H54 (cell line): ENCODE data around the gene TFR2.
A peak's percentile ranks its signal among the peaks of the same experiment; 100 is the strongest.
"Not testable (repeated sequence)": the region's sequence is repeated elsewhere in the genome, so short reads cannot be mapped to it uniquely, and the experiment has no call there.

Experiments
- DNase-seq: peaks from one replicate; pipeline ENCODE4 v3.0.0; 2011; ENCODE audit warnings: low spot score, mixed read lengths; ENCODE audit not compliant: insufficient read length
- FAIRE-seq: peaks from 3 replicates; lab custom pipeline; 2011; peaks lifted over from hg19 to GRCh38; lab: Jason Lieb, UNC
- POLR2A ChIP-seq: IDR thresholded peaks from 2 replicates; pipeline ENCODE4 v1.6.1; 2011; ENCODE audit warnings: low read depth, mild to moderate bottlenecking, low read length

Gene TFR2

DNA sequence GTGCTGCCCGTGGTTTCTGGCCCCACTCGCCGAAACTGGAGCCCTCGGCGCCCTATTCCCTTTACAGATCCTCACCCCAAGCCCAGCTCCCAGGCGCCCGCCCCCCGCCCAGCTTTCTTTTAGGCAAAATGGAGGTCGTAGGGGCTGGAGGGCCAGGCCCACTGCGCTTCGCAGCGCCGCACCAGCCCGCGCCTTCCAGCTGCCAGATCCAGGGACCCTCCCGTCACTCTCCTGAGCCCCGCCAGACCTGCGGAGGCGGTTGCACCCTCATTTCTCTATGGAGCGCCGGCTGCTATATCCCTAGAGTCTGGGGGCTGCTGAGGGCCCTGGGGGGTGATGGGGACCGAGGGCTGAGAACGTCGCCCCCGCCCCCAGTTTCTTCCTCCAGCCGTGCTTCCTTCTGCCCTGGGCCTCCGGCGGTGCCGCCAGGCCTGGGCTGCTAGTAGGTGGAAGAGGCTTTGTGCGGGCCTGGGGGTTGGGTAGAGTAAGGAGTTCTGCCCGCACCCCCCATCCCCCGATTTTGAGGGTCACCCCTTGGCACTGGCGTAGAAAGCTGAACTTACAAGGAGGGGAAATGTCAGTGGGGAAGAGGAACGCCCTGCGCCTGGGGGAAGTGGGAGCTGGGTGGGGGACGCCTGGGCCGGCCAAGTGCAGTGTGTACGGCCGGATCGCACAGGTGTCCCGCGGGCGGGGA is 33.2 kb upstream of the TFR2 start:
- no peak for TF ChIP-seq POLR2A
- DNase-seq (no peak), FAIRE-seq (no peak)

DNA sequence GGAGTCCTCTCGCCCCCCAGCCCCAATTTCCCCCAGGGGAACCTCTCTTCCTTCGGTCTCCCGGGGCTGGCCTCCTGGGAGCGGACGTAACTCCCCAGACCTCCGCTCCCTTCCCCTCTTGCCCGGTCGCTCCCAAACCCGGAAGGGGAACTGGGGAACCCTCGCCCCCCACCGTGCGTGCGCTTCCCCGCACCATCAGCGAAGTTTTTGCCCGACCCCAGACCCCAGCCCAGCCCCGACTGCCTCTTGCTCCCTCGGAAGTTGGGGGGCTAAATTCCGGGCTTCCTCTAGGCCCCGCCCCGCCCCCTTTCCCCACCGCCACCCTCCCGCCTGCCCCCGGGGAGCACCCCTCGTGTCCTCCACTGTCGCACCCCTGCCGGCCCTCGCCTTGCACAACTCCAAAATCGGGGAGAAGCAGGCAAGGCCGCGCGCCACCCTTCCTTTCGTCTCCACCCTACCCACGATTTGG is 32.6 kb upstream of the TFR2 start:
- FAIRE-seq (no peak), DNase-seq (no peak)
- 0 out of 2 replicates have a peak, but pooled peaks have one; percentile 12 for TF ChIP-seq POLR2A

DNA sequence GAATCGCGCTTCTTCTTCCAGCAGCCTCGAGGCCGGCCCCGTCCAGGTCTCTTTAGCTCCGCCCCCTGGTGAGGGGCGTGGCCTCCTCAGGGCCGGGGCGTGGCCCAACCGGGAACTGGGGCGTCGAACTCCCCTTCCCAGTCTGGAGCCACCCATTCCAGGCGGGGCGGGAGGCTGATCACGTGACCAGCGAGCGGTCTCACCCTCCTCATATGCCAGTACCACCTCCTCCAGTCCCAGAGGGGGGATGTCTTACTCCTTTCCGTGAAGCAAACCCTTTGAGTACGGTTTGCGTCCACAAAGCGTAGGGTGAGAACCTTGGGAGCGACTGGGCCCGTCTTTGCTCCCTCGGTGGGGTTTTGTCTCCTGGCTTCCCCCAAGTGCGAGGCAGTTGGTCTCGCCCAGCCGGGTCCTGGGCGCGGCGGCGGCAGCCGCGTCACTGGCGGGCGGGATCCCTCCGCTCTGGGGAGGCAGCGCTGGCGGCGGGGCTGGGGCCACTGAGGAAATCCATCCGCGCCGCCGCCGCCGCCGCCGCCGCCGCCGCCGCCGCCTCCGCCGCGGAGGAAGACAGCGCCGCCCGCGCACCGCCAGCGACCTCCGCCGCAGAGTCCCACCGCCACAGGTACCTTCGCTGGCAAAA is 32.1 kb upstream of the TFR2 start, which contains the start of gene GNB2:
TSS of gene GNB2 (plus strand) at position 439 of the 640 bp plus-strand sequence. CDS start 2,526 bp downstream, outside the sequence.
- DNase-seq: peak; percentile 95
- TF ChIP-seq POLR2A: 0 out of 2 replicates have a peak, but pooled peaks have one; percentile 19
- peak; percentile 48 for FAIRE-seq

GRCh38 chr7:100671353-100672327 is 30.3 kb upstream of the TFR2 start:
- TF ChIP-seq POLR2A: no peak
- FAIRE-seq (no peak), DNase-seq (no peak)

- FAIRE-seq (no peak), DNase-seq (no peak)
- no peak for TF ChIP-seq POLR2A
Measured at GRCh38 chr7:100670074-100670473, 28.7 kb upstream of the TFR2 start.

GRCh38 chr7:100669106-100669505 is 27.8 kb upstream of the TFR2 start:
- not testable (repeated sequence) for DNase-seq, FAIRE-seq

DNA sequence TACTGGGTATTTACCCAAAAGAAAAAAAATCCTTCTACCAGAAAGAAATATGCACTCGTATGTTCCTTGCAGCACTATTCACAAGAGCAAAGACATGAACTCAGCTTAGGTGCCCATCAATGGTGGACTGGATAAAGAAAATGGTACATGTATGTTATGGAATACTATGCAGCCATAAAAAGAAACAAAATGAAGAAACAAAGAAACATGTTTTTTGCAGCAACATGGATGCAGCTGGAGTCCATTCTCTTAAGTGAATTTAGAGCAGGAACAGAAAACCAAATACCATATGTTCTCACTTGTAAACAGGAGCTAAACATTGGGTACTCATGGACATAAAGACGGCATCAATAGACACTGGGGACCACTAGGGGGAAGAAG is 26.7 kb upstream of the TFR2 start:
- no peak for FAIRE-seq
- TF ChIP-seq POLR2A: no peak

DNA sequence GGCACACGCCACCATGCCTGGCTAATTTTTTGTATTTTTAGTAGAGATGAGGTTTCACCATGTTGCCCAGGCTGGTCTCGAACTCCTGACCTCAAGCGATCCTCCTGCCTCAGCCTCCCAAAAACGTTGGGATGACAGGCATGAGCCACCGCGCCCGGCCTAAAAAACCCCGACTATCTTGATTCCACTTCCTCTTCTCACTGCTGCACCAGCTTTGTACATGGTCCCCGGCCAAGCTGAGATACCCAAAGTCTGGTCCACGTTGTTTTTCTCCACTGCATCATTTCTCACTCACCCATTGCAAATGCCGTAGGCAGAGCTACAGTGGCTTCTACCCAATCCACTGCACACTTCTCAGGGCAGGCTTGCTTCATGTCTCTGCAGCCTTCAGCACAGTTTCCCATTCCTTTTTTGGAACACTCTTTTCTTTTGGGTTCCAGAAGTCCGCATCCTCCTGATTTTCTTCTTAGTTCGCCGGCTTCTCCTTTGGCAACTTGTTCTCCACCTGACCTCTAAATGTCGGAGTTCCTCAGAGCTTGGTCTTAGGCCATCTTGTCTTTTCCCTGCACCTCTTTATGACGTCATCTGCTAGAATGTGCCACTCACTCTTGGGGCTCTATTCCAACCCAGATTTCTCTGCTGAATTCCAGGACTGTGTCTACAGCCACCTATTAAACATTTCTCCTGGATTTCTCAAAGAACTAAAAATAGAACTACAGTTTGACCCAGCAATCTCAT is 26.1 kb upstream of the TFR2 start:
- DNase-seq (no peak), FAIRE-seq (no peak)
- no peak for TF ChIP-seq POLR2A

More for the DNA sequence above, 26.7 kb upstream of the TFR2 start:
- no peak for DNase-seq

DNA sequence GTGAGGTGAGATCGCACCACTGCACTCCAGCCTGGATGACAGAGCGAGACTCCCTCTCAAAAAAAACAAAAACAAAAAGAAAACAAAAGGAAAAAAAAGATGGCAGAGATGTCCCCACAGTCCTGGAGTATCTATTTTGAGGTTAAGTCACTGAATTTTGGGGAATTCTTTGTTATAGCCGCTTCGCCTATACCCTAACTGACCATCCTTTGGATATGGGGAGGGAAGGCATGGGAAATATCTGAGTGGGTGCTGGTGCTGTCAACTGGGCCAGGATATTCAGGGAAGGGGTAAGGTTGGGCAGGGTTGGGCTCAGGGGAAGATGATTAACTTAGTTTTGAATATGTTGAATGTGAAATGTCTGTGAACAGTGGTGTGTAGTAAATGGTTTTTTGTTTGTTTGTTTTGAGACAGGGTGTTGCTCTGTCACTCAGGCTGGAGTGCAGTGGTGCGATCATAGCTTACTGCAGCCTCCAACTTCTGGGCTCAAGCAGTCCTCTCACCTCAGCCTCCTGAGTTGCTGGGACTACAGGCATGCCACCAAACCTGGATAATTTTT is 23.9 kb upstream of the TFR2 start:
- DNase-seq: no peak
- FAIRE-seq: no peak
- no peak for TF ChIP-seq POLR2A

DNA sequence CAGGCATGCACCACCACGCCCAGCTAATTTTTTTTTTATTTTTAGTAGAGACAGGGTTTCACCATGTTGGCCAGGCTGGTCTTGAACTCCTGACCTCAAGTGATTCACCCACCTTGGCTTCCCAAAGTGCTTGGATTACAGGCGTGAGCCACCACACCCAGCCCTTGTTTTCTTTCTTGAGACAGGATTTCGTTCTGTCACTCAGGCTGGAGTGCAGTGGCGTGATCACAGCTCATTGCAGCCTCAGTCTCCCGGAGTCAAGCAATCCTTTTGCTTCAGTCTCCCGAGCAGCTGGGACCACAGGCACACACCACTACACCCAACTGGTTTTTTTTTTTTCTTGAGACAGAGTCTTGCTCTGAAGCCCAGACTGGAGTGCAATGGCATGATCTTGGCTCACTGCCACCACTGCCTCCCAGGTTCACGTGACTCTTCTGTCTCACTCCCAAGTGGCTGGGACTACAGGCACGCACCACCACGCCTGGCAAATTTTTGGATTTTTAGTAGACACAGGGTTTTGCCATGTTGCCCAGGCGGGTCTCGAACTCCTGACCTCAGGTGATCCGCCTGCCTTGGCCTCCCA is 20.9 kb upstream of the TFR2 start:
- FAIRE-seq, DNase-seq: not testable (repeated sequence)

DNA sequence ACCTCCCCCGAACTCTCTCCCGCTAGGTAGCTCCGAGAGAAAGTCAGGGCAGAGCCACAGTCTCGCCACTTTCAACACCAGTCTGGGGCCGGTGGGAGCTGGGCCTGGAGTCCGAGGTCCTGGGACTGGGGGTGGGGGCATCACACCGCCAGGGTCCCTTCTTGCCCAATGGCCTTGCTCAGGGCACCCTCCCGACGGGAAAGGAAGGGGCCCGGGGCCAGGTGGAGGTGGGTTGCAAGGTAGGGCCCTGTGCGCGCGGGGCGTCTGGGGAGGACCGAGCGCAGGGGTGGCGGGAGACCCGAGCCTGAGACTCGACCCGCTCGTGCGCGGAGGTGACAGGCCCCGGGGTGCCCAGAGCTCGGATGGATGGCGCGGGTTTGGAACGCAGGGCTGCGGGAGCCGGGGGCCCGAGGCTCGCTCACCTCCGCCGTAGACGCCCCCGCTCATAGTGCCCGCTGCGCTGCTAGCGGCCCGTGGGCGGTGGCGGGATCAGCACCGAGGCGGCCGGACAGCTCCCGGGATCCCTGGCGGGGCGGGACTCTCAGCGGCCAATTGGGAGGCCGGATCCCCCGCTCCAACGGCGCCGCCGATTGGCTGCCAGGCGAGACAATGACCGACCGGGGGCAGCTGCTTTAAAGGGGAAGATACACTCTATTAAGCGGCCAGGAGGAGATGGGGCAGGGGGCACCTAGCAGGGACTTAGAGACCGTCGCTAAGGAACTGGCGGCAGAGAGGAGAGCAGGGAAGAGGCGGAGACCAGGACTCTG is 14.7 kb upstream of the TFR2 start, which contains the start of gene ACTL6B:
TSS of gene ACTL6B (minus strand) at position 541 of the 767 bp plus-strand sequence. CDS start at position 447, 94 bp downstream.
- DNase-seq (no peak), FAIRE-seq (no peak)
- no peak for TF ChIP-seq POLR2A
